Neural progenitor cell (in vitro differentiated cells): ENCODE results near the gene CACUL1.
A peak's percentile ranks its signal among the peaks of the same experiment; 100 is the strongest.

Experiments
- CTCF ChIP-seq: fragments of 200-600 bp; sonication (generic); IDR thresholded peaks from 2 replicates; pipeline ENCODE4 v1.5.1; 2017; ENCODE audit warnings: antibody characterized with exemption, mild to moderate bottlenecking
- EZH2 ChIP-seq: fragments of 200-600 bp; sonication (generic); IDR thresholded peaks from 2 replicates; pipeline ENCODE4 v1.6.1; 2017; ENCODE audit warnings: antibody characterized with exemption, mild to moderate bottlenecking, moderate library complexity
- EZH2phosphoT487 ChIP-seq: fragments of 200-600 bp; sonication (generic); IDR thresholded peaks from 2 replicates; pipeline ENCODE4 v1.6.1; 2017; ENCODE audit warnings: antibody characterized with exemption

DNA sequence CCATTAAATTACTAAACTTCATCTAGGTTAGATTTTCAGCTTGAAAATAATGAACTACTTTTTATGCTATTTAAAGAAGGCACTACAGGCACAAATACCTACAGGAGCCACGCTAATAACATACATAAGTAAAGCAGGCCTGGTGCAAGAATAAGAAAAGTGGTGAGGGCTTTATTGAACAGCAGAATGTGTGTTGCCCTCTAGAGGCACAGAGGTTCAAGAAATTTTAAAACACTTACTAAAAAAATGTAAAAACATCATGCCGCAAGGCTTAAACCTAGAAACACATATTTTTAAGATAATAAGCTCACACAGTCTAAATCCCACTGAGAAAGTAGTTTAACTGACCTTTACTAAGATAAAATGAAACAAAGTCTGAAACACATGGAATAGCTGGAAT is 20.3 kb downstream of the CACUL1 start:
- TF ChIP-seq EZH2 (no peak), CTCF (peak; percentile 32), EZH2phosphoT487 (no peak)
